HL-60 (cell line): Measurements from ENCODE around the gene SIN3A.

Source experiments
- DNase-seq, 2 experiments: peaks; one replicate each; pipeline ENCODE4 v3.0.0-alpha.2; 2010 to 2020; ENCODE audit warnings: low read depth in 1 of 2, low spot score in 1 of 2
- H3K27ac ChIP-seq: fragments of 250-450 bp; sonication (Bioruptor Pico); replicated peaks from 2 replicates; pipeline ENCODE4 v1.5.1; 2020; ENCODE audit warnings: mild to moderate bottlenecking, moderate library complexity
- H3K27me3 ChIP-seq: fragments of 250-450 bp; sonication (Bioruptor Pico); 2 replicates; pipeline ENCODE4 v1.5.1; 2021; ENCODE audit warnings: mild to moderate bottlenecking, moderate library complexity; ENCODE audit not compliant: insufficient read depth, poor library complexity, severe bottlenecking
- H3K4me3 ChIP-seq: replicated peaks from 2 replicates; pipeline ENCODE4 v1.5.1; 2011; ENCODE audit warnings: mild to moderate bottlenecking, control low read depth, low read length; ENCODE audit not compliant: insufficient read depth
- CTCF ChIP-seq: IDR thresholded peaks from one replicate; pipeline ENCODE4 v1.5.1; 2011; ENCODE audit warnings: low read length, control low read depth, inconsistent platforms; ENCODE audit not compliant: insufficient read depth
- GABPA ChIP-seq: IDR thresholded peaks from 2 replicates; pipeline ENCODE4 v1.6.1; 2012; ENCODE audit warnings: low read depth
- POLR2AphosphoS5 ChIP-seq: IDR thresholded peaks from 2 replicates; pipeline ENCODE4 v1.6.1; 2012; ENCODE audit warnings: low read depth
- REST ChIP-seq: IDR thresholded peaks from 2 replicates; pipeline ENCODE4 v1.6.1; 2012; ENCODE audit warnings: low read depth; ENCODE audit not compliant: insufficient replicate concordance
- SPI1 ChIP-seq: IDR thresholded peaks from 2 replicates; pipeline ENCODE4 v1.6.1; 2012; ENCODE audit warnings: low read depth, mild to moderate bottlenecking, borderline replicate concordance

SIN3A gene

DNA sequence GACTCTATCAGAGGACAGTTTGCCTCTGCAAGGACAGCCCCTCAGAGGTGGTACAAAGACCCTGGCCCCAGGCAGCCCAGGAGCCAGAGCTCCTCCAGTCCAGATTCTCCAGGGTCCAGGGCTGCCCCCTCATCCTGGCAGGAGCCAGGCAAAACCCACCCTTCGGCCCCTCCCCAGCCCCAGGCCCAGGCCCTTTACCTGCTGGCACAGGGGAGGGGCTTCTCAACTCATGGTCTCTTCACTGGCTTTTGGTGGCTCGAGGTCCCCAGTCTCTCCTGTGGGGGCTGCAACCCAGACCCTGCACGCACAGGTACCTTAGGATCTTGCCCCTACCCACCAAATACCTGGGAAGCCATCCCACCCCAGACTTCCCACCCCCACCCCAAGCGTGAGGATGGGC lies 96.1 kb downstream of the SIN3A start:
- H3K27ac ChIP-seq: no peak overlapping the region
- DNase-seq: no peak
- H3K27me3 ChIP-seq: no peaks in the 10 kb centered on the region
- no peak for TF ChIP-seq REST
- no peak for TF ChIP-seq GABPA
- no peak for TF ChIP-seq POLR2AphosphoS5
- TF ChIP-seq SPI1: no peak
- TF ChIP-seq CTCF: no peak
- no peak overlapping the region for H3K4me3 ChIP-seq

- H3K27ac ChIP-seq: no peak overlapping the region
- TF ChIP-seq GABPA: no peak
- no peak for TF ChIP-seq CTCF
- TF ChIP-seq REST: no peak
- no peak overlapping the region for H3K4me3 ChIP-seq
- no peak for DNase-seq
- H3K27me3 ChIP-seq: no peaks in the 10 kb centered on the region
These were observed 97.0 kb downstream of the SIN3A start for GRCh38 chr15:75354454-75354853.

DNA sequence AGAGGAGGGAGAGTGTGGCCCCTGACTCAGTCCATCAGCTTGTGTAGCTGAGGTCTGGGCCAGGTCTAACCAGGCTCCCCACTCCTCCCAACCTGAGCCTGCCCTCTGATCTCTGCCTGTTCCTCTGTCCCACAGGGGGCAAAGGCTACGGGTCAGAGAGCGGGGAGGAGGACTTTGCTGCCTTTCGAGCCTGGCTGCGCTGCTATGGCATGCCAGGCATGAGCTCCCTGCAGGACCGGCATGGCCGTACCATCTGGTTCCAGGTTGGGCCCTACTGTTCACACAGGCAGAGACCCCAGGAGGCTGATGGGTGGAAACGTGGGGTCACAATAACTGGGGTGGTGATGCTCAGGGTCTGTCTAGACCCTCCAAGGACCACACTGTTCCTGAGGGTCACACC lies 97.9 kb downstream of the SIN3A start:
- DNase-seq: no peak
- Histone ChIP-seq H3K4me3 (no peak overlapping the region), H3K27ac (no peak overlapping the region), H3K27me3 (no peaks in the 10 kb centered on the region)
- TF ChIP-seq SPI1 (no peak), REST (no peak), CTCF (no peak), GABPA (no peak), POLR2AphosphoS5 (no peak; the same call in 1 of the 2 replicates)
